HG02870 (cell line): ENCODE data around the gene EDEM3.

Source experiments
- ATAC-seq: cut with Tn5 transposase; IDR thresholded peaks from one replicate; pipeline ENCODE4 v1.9.1; 2021; ENCODE audit warnings: mild to moderate bottlenecking, moderate library complexity; ENCODE audit not compliant: unreplicated experiment

The EDEM3 gene

DNA sequence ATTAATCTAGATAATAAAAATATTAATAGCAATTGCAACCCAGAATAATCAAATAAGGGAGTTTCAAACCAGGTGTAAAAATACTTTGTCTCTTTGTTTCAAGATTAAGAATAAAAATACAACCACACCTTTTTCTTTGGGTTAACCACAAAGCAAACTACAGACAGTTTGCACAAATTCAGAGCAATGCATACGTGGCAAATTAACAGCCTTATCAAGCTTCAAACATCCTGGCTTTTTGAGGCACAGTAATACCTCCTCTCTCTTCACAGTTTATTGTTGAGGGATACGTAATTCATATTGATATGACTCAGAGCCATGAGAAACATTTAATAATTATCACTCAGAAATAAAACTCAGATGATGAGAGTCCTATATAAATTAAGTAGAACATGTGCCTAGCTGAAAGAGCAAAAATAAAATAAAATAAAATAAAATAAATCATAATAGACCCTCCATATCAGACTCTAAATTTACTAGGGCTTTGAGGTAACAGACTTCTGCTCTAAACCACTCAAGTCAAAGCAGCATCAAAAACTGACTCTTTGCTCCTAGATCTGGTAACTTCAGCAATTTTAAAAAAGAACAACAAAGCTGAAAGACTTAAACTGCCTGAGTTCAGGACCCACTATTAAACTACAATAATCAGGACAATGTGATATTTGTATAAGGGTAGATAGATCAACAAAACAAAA lies 11.4 kb downstream of the EDEM3 start:
- peak; percentile 50 for ATAC-seq

DNA sequence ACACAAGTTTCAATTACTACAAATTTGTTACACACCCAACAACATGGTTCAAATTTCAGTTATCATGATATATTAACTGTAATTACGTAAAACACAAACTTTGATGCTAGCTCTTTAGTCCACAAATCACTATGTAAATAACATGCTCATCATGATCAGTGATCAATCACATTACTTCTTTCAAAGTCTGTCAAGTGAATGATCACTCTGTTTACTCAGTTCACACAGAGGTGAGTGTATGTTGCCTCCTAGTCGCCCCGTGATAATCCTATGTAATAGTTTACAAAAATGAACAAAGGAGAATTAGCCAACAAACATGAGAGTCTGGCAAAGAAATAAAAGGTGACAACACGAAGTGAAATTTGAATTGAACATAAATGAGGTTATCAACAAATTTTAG lies 14.3 kb downstream of the EDEM3 start:
- no peak for ATAC-seq

DNA sequence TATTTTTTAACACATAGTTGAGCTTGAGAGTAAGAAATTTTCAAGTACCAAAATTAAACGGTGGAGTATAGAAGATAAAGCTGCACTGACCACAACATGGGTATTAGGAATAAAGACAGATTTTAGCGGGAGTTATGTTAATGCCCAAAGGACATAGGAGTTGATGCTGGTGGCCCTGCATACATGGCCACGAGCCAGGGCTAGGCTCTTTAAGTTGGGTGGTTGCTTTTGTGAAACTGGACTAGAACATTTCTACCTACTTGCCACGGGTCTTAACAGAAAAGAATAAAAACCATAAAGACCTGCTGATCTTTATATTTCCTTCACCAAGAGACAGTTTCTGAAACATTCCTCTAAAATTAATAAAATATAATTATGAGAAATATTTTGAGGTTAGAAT lies 14.9 kb downstream of the EDEM3 start:
- ATAC-seq: no peak

DNA sequence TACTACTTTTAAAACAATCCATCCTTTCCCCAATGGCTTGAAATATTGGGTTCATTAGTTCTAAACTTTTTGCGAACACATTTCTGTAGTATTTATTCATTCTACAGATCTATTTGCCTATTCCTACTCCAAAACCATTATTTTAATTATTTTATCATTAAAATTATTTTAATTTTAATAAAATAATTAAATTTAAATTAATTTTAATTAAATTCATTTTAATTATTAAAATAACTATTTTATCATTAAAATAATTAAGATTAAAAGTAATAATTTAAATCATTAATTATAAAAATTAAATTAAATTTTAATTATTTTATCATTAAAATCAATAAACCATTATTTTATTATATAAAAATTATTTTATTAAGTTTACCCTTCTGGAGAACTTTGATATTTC lies 15.6 kb downstream of the EDEM3 start:
- ATAC-seq: no peak

DNA sequence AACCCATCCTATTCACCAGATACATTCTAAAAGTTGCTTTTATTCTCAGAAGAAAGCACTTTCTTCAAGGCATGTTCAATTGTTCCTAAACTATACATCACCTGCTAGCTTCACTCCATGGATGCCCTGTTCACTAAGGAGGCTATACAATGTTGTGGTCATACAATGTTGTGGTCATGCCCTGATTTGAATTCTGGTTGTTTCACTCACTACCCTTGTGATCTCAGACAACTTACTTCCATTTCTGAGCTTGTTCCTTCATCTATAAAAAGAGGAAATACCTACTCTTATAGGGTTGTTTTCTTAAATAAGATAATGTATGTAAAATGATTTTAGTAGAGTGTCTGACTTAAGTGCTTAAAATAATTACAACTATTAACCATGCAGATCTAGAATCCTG lies 19.7 kb downstream of the EDEM3 start:
- peak; percentile 82 for ATAC-seq

DNA sequence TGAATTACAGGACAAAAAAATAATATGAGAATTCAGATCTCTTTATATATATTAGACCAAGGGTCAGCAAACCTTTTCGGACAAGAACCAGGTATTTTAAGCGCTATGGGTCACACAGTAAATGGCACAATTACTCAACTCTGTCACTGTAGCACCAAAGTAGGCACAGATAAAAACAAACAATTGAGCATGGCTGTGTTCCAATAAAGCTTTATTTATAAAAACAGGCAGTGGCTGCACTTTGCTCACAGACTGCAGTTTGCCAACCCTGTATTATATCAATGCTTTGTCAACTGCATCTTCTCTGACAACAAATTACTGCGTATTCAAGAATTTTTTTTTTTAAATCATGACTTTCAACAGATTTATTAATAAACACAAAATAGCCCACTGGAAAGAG lies 29.8 kb downstream of the EDEM3 start:
- no peak for ATAC-seq

DNA sequence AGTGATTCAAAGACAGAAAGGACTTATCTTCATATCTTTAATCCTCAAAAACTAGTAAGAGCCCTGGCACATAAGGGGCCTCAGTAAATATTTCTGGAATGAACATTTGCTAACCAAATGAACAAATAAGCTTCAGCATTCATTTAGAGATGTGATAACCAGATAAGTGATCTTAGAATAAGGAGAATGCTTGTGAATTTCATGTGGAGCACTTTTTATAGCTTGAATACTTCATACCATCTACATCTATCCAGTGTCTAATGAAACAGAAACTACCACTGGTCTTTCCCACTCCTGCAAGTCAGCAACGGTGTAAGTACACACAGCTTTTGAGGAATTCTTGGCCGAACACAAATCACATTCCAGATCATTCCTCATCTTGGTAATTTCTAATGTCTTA lies 38.5 kb downstream of the EDEM3 start:
- ATAC-seq: no peak

DNA sequence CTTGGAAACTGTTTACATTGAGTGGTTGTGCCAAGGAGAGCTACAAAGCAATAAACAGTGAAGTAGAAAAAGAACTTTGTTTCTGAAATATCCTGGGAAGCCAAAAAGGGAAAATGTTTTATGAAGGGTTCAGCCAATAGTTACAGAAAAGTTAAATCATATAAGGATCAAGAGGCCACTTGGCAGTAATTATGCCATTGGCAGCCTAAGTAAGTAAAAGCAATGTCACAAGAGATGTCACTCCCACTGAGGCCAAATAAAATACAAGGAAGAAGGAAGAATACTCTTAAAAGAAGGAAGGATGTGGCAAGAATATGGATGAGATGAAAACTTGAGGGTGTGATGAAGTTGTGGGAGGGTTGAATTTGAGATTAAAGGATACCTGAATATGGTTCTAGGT lies 45.2 kb downstream of the EDEM3 start:
- no peak for ATAC-seq

DNA sequence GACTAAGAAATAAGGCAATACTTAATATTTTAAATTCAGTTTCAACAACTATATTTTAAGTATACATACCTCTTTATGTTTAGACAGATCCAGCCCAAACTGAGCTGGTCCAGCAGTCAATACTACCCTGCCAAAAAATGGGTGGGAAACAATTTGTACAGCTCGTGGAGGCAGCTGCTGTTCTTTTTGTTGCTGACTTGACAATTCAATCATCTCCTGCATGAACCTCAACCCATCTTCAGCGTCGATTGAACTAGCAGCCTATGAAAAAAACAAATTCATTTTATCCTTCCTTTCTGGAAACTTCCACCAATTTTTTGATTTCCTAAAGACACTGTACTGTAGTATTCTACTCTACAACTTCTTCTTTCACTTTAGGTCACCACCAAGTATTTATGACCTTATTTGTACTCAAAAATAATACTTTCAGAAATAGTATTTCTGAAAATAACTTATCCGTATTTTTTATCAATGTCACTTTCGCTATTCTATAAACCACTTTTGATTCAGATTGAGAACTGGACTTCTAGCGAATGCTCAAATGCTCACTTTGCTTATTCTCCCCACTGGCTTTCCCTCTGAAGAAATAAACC lies 46.5 kb downstream of the EDEM3 start:
- ATAC-seq: no peak

DNA sequence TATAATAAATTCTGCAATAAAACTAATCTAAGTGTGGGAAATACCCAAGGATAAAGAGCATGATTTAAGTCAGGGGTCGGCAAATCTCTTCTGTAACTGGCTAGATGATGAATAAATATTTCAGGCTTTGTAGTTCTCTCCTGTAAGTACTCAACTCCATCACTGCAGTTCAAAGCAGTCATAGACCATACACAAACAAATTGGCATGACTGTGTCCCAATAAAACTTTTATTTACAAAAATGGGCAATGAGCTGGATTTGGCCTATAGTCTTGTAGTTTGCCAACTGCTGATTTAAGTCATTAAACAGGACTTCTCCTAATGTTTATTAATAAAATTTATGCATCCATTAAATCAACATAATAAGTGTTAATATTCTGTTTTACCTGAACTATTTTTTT lies 49.4 kb downstream of the EDEM3 start:
- no peak for ATAC-seq

DNA sequence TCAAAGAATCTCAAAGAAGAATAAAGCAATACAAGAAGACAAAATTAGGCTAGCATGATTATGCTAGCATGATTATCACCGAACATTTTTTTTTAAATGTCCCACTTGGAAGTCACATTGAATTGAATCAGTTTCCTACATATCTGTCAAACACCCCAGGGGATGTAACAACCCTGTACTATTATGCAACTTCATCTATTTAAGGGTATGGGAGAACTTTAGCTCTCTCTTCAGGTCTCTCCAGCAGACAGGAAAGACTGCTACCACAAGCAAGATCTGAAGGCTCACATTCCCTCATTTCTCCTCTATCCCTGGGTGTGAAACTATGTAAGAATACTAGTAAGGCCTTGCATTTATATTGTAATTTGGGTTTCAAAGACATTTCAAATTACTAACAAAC lies 52.8 kb downstream of the EDEM3 start:
- ATAC-seq: no peak

DNA sequence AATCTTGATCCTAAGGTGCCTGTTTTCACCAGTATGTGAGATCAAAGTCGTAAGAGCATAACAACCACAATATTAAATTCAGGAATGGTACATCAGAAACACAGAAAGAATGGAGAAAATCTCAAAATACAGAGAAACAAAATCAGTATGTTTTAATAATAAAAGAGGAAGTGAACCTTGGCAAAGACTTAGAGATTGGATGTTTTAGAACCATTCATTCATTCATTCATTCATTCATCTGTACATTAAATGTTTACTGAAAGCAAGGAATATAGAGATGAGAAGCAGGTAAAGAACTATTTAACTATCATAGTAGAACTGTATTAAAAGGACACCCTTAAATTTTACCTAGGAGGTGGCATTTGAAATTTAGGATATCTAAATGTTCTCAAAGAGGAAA lies 55.7 kb downstream of the EDEM3 start:
- ATAC-seq: no peak

DNA sequence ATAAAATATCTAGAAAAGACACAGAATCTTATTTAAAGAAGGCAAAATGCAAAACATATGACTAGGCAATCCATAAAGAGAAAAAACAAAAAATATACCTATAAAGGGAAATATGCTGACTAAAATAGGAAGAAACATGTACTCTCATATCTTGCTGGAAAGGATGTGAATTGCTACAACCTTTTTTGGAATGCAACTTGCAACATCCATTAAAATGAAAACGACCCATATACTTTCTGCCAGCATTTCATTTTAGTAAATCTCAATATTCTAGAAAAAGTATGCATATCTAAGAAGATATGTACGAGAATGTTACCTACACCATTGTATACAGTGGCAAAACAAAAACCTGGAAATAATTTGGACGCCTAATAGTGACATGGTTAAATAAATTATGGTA lies 56.6 kb downstream of the EDEM3 start:
- no peak for ATAC-seq

DNA sequence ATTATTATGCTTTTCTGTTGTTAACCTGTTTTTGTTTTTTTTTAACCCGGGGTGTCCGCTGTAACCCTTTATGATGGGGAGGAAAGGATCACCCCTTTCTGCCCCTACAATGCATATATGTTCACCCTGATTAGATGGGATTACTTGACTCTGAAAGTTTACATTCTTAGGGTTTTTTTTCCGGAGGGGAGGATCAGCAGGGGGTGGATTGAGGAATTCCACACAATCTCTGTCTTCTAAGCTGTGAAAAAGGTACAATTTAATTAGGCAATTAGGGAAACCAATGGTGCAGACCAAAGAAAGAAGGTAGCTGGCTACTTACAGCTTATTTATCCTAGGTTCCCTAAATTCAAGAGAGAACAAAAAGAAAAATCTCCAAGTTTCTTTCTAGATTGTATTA lies 58.3 kb downstream of the EDEM3 start:
- ATAC-seq: no peak

DNA sequence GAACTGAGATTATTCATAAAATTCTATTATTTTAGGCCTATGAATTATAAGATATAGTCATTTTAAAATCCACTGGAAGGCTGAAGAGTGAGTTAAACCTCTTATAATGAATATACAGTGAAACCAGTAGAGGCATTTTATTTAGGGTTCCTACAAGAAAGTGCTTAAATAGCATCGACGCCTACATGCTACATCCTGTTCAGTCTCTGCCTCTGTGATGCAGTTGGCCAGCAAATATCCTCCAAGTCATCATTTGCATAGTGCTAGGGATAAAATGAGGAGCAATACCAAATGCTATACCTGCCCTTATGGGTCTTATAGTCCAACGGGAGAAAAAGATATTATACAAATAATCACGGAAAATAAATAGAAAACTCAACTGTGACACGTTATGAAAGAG lies 59.6 kb downstream of the EDEM3 start:
- no peak for ATAC-seq

DNA sequence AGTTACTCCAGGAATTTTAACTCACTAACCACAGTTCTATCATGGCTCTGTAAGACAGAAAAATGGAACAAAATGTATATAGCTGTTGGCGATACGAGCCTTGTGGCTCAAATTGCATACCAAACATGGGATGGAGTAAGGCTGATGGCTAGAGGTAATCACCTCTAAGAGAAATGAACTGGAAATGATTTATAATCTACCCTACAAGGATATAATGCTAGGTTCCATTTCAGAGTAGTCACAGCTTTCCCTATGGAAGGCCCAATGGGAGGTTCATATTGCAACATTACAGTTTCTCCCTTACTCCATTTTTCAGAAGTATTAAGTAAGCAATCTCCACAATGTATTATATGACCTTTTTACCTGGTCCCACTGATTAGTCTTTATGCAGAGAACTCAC lies 61.6 kb downstream of the EDEM3 start:
- ATAC-seq: no peak

DNA sequence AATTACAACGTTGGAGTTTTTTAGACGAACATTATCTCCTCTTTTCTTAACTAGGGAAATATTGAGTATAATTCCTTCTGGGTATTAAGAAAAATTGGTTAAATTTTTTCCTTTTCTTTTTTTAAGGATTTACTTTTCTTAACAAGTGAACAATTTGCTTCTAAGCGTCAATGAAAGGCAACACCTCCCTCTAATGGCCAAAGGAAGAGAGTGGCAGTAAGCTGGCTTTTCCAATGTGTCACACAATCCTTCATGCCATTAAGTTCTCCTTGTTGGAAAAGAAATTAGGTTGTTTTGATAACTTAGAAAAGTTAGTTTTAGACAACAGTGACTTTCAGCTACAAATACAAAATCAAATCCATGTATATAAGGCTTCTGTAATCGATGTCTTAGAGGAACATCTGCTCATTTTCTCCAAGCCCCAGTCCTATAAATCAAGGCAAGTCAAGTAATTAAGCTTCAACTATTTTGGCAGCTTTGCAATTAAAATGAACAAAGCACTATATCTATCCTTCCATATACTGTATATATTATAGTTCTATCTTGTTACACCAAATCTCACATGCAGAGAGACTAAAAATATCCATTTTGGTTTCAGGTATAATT lies 62.8 kb downstream of the EDEM3 start:
- ATAC-seq: no peak

DNA sequence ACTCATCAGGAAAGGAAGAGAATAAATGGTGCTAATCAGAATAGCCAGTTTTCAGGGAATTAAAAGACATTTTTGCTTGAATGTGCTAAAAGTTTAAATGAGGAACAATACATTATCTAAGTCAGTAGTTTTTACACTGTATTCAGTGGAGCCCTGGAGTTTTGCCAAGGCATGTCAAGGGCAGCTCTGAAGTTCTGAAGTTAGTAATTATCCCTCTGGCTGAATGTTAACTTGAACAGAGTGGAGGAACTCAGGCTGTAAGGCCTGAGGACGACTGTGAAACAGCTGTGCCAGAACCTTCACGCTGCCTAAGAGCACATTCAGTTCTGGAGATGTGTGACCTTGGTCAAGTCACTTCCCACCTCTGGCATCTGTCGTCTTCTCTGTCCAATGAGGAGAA lies 68.1 kb downstream of the EDEM3 start:
- no peak for ATAC-seq

DNA sequence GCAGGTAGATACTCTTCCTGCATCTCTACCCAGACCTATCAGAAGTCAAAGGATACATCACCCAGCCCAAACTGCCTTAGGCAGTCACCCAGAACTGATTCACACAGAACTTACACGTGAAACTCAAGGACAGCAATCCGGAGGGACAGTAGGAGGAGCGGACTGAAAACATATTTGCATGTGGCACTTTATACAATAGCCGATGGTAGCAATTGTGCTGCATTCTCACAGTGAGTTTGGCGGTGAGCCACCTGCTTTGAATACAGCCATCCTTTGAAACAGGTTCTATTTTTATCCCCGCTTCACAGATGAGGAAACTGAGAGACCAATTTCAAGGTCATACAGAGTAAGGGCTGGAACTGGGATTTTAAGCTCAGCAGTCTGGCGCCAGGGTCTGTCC lies 69.5 kb downstream of the EDEM3 start:
- no peak for ATAC-seq

DNA sequence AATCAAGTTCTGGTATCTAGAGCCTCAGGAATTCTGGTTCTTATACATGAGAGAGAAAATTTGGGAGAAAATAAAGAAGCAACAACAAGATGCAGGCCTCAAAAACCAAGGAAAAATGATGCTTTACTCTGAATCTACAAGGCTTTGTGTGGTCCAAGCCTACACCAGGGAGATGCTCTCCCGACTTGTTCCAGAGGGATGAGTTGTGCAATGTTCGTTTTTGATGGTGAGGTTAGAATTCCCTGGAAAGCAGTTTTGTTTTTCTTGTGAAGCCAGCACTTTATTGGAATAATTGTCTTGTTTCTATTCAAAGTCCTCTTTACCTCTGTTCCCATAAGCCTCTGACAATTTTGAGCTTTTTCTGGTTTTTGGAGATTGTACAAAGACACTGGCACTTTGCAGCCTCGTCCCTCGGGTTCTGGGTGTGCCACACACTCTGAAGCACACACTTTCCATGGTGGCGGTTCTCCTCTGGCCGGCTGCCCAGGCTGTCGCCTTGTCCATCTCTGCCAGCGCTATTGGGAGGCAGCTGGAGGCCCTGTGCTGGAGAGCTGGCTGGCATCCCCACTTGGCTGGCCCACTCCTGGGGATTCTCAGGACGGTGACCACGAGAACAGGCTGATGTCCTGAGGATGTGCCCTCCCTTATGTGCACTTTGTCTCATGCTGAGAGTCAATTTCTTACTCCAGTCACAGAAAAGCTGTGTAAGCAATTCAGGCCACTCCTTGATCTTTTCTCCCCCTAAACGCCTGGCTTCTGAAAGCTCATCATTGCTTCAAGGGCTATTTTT lies 70.2 kb downstream of the EDEM3 start:
- no peak for ATAC-seq

DNA sequence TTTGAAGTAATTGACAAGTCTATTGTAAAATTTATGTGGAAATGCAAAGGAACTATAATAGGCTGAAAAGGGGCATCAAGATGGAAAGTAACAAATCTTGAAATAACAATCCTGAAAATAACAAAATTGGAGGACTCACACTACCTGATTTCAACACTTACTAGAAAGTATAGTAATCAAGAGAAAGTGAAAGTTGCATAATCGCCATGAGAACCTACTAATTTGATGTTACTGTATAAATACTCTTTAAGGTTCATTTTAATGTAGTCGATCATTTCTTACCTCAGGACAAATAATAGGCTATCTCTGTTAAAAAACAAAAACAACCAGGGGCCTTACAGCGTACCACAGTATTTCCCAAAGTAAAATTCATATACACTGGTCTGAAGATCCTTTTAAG lies 71.7 kb downstream of the EDEM3 start:
- ATAC-seq: no peak
